SH-SY5Y (cell line): ENCODE measurements around the gene CC2D1A.

ENCODE experiments used
- GATA2 ChIP-seq: IDR thresholded peaks from 2 replicates; pipeline ENCODE4 v1.6.1; 2011; ENCODE audit warnings: mild to moderate bottlenecking, low read depth, low read length
- GATA3 ChIP-seq: IDR thresholded peaks from 2 replicates; pipeline ENCODE4 v1.6.1; 2011; ENCODE audit warnings: low read depth, mild to moderate bottlenecking, low read length, moderate library complexity

DNA sequence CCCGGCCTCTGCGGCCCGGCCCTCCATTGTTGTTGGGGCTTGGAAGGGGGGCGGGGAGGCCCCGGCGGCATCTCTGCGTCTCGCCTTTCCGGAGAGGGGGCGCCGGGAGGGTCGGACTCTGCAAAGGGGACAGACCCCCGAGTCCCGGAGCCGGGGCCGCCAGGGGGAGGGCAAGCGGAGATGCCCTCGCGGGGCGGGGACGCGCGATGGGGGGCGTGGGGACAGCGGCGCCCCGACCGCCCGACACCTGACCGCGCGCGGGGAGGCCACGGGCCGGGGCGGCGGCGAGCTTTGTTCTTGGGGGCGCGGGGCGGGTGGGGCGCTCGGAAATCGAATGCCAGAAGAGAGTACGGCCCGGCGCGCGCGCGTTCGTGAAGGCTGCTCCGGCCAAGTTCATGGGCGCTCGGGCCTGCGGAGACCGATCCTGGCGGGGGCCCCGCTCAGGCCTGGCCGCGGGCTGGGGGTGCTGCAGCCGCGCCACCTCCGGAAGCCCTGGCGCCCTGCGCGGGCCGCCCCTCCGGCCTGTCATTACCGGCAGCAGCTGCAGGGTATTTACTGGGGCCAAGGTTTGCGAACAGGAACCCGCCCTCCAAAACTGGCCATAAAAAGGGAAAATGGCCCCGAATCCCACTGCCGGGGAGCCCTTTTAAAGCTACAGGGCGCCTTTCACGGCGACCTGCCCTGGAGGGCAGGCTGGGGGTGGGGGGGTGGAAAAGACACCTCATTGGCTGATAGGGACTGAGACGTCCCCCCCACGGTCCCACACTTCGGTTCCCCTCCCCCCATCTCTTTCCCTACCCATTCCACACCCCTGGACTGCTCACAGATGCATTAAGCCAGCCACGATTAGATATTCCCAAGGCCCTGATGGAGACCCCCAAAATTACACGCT is 40.2 kb upstream of the CC2D1A start:
- TF ChIP-seq GATA2 (no peak), GATA3 (no peak)
